HG02610 (cell line): Measurements from ENCODE around the gene RMDN3.

Experiments
- ATAC-seq: cut with Tn5 transposase; IDR thresholded peaks from one replicate; pipeline ENCODE4 v1.9.1; 2021; ENCODE audit warnings: mild to moderate bottlenecking, moderate library complexity; ENCODE audit not compliant: unreplicated experiment

RMDN3 gene

GRCh38 chr15:40696228-40696627 lies 58.8 kb downstream of the RMDN3 start:
- ATAC-seq, result no peak

GRCh38 chr15:40695469-40695890 lies 59.6 kb downstream of the RMDN3 start:
- ATAC-seq, result peak; percentile 12

GRCh38 chr15:40694688-40695468 lies 60.2 kb downstream of the RMDN3 start, which contains the start of gene RAD51:
TSS of gene RAD51 (plus strand) at chr15:40695174. CDS start at chr15:40698759, 3,585 bp downstream.
- ATAC-seq, result peak; percentile 91

- ATAC-seq, result peak; percentile 11
These were observed 61.0 kb downstream of the RMDN3 start for GRCh38 chr15:40693904-40694687.

- no peak for ATAC-seq
These were observed 63.3 kb downstream of the RMDN3 start for GRCh38 chr15:40691737-40692136.

- ATAC-seq, result no peak
These were observed 65.9 kb downstream of the RMDN3 start for GRCh38 chr15:40688932-40689799.
